Stimulated activated CD8-positive, alpha-beta memory T cell treated with anti-CD3 and anti-CD28 coated beads, Interleukin-2, amount 100 ng/mL, for 1 hour (primary cell): ENCODE measurements around the gene TTYH3.
A peak's percentile ranks its signal among the peaks of the same experiment; 100 is the strongest.
"Not testable (repeated sequence)": the region's sequence is repeated elsewhere in the genome, so short reads cannot be mapped to it uniquely, and the experiment has no call there.

Experiments used
- DNase-seq, 2 donors: peaks; one replicate each; pipeline ENCODE4 v3.0.0-alpha.2; 2020; ENCODE audit warnings: low read depth in 2 of 2

TTYH3 gene

DNA sequence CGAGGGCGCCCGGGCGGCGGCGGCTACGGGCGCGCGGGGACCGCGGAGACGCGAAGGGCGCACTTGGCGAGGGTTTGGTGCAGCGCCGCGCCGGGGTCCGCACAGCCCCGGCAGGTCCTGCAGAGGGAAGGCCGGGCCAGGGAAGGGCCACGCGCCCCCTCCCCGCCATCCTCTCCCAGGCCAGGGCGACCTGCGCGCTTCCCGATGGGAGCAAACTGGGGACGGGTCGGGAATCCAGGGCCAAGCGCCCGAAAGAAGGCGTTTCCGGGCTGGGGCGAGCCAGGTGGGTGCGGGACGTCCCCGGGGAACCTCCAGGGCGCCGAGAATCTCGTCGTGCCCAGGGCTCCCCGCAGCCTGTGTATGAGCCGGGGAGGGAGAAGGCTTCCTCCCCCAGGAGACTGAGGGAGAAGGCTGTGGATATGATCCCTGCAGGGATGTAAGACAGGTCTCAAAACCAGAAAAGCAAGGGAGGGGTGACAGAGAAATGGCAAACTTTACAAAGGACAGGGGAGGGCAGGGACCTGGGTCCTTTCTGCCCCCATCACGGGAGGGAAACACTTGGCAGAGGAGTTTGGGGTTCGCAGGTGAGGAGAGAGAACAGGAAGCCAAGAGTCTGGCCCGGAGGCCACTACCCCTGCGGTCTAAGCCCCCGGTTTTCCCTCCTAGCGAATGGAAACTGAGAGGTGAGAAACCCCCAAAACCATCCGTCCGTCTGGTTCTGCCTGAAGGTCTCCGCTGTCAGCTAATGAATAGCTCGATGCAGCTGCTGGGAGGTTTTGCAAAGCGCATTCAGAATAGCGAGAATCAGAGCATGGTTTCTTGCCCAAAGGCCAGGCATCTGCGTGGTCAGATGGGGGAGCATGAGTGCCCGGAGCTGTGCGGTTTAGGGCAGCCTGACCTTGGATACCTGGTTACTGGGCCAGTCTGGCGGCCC lies 56.9 kb downstream of the TTYH3 start:
- no peak for DNase-seq

DNA sequence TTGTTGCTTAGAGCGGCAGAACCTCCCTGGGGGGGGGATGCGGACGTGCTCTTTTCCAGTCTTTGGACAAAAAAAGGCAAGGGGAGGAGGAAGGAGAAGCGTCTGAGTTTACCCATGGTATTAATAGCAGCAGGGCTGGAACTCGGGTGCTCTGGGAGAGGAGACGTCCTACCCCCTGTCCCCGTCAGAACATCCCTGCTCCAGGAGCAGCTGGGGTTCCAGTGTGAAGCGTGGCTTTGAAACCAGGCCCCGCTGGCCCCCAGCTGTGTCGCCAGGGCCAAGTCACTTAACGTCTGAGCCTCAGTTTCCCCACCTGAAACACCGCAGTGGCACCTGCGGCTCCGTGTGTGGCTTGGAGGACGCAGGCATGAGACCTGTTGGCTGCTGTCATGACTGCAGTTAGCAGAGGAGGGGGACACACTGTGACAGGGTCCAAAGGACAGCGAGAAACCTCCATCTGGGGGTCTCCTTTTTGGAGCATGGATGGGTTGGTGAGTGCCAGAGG lies 57.6 kb downstream of the TTYH3 start:
- DNase-seq, result no peak

DNA sequence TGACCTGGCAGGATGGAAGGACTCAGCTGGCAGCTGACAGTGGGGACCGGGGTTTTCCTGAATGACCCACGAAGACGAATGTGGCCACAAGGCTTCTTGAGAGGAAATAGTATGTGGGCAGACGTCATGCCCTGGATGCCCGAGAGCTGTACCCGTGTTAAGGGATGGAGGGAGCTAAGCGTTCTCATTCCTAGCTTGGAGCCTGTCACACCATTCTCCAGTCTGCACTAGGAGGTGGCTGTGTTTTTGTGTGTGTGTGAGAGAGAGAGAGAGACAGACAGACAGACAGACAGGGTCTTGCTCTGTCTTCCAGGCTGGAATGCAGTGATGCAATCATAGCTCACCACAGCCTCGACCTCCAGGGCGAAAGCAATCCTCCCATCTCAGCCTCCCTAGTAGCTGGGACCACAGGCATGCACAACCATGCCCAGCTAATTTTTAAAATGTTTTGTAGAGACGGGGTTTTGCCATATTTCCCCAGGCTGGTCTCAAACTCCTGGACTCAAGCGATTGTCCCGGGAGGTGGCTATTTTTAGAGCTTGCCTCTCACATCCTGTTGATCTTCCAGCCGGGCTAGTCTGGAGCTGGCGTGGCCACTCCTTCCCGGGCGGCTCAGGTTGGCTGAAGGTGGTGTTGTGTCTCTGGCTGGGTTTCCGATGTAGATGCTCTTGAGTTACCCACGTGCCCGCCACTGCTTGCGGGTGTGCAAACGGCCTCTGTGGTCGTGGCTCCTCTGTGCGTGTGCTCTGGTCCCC lies 58.3 kb downstream of the TTYH3 start:
- no peak for DNase-seq

DNA sequence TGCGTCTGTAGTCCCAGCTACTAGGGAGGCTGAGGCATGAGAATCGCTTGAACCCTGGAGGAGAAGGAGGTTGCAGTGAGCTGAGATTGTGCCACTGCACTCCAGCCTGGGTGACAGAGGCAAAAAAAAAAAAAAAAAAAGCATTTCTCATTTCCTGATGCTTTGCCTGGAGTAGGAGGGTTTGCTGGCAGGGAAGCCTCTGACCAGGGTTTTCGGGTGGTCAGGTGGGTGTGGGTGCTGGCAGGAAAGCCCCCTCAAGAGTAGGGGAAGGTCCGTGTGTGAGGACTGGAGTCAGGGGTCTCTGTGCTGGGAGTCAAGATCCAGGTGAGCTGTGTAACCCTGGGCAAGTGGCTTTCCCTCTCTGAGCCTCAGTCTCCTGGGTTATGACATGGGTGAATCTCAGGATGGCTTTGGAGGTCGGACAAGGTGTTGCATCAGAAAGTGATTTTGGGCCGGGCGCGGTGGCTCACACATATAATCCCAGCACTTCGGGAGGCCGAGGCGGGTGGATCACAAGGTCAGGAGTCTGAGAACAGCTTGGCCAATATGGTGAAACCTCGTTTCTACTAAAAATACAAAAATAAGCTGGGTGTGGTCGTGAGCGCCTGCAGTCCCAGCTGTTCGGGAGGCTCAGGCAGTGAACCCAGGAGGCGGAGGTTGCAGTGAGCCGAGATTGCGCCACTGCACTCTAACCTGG lies 59.4 kb downstream of the TTYH3 start:
- no peak for DNase-seq

DNA sequence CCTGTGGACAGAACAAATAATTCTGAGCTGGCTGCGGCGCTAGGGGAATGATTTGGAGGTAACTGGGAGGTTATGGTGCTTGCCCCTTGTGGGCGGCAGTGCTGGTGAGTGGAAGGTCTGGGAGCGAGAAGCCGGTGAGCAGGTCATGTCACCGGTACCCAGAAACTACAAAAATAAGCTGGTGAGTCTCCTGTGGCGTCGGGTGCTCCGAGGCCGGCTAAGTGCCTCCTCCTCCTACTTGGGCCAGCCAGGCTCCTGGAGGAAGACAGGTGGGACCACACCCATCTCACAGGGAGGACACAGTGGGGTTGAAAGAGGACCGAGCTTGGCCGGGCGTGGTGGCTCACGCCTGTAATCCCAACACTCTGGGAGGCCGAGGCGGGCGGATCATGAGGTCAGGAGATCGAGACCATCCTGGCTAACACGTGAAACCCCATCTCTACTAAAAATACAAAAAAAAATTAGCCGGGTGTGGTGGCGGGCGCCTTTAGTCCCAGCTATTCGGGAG lies 60.2 kb downstream of the TTYH3 start:
- DNase-seq, result not testable (repeated sequence)

DNA sequence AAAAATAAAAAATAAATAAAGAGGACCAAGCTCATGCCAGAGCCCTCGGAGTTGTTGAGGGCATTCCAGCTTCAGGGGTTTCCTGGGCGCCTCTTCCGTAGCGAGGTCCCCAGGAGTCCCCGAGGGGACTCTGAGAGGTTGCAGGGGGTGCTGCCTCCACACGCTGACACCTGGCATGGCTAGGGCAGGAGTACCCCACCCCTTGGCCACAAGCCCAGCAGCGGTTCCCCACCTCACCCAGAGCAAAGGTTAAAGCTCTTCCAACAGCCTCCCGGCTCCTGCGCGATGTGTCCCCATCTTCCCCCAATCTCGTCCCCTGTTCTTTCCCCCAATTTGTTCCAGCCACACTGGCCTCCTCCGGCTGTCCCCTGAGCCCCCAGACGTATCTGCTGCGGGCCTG lies 60.8 kb downstream of the TTYH3 start:
- DNase-seq, result no peak

DNA sequence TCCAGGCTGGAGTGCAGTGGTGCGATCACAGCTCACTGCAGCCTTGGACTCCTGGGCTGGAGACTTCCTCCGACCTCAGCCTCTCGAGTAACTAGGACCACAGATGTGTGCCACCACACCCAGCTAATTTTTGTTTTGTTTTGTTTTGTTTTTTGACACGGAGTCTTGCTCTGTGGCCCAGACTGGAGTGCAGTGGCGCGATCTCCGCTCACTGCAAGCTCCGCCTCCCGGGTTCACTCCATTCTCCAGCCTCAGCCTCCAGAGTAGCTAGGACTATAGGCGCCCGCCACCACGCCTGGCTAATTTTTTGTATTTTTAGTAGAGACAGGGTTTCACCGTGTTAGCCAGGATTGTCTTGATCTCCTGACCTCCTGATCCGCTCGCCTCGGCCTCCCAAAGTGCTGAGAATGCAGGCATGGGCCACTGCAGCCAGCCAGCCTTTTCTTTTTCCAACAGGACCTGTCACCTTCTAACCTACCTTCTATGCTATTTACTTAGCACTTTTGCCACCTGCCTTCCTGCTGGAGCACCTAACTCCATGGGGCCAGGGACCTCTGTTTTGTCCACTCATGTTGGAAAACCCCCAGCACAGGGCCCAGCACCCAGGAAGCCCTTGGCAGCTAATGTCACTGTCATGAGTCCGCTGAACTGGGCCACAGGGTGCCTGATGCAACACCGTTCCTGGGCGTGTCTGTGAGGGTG lies 61.8 kb downstream of the TTYH3 start:
- not testable (repeated sequence) for DNase-seq

DNA sequence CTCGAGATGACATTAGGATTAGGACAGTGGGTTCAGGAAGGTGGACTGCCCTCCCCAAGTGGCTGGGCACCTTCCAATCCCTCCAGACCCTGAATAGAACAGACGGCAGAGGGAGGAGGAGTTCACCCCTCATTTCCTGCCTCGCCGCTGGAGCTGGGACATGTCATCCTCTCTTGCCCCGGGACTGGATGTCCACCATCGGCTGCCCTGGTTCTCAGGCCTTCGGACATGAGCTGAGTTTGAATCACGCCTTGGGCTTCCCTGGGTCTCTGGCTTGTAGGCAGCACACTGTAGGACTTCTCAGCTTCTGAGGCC lies 62.3 kb downstream of the TTYH3 start:
- not testable (repeated sequence) for DNase-seq

DNA sequence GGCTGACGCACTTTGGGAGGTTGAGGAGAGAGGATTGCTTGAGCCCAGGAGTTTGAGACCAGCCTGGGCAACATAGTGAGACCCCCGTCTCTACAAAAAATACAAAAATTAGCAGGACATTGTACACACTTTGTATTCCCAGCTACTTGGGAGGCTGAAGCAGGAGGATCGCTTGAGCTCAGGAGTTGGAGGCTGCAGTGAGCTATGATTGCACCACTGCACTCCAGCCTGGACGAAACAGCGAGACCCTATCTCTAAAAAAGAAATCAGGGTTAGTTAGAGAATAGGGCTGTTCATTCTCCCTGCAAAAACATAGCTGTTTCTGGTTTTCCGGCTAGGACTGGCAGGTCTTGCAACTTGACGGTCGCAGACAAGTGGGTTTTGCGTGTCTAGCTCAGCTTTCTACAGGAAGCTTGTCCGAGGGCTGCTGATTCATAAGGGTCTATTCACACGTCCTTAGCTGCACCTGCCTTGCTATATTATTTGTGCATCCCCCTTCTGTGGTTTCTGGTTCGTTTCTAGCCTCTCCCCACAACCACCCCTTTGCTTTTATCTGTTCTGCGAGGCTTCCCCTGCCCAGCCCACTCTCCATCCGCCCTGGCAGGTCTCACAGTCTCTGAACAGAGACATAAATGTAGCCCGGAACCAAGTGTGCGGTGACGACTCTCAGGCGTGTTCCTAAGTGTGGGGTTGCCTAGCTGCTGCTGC lies 66.9 kb downstream of the TTYH3 start:
- DNase-seq, result peak; percentile 39 to 50

DNA sequence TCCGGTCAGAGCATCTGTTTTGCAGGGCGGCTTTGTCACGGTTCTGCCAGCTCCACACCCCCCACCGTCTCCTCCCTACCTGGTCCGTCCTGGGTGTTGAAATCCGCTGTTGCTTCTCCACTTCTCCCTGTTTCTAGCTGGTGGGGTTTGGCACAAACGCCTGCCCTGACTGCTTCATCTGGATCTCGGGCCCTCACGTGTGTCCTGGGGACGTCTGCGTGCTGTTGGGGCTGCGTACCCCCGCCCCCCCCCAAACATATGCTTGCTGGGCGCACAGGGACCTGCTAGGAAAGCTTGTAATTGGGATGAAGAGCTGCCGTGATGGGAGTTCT lies 67.5 kb downstream of the TTYH3 start:
- DNase-seq, result no peak

DNA sequence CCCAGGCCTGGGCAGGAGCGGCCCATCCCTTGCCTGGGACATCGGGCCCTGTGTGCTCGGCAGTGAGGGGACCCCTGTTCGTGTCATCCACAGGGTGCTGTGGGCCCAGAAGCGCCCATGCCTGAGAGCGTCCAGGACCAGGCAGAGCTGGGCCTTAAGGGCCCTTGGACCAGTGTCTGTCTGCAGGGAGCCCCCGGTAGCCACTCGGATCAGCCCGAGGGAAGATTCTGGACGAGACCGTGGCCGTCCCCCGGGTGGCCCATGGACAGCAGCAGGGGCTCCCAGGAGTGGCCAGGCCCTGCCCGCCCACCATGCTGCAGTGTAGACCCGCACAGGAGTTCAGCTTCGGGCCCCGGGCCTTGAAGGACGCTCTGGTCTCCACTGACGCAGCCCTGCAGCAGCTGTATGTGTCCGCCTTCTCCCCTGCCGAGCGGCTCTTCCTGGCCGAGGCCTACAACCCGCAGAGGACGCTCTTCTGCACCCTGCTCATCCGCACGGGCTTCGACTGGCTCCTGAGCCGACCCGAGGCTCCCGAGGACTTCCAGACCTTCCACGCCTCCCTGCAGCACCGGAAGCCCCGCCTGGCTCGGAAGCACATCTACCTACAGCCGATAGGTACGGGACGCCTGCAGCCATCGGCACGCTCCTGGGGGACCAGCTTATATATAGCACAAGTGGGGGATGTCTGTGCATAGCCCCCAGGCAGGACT lies 68.5 kb downstream of the TTYH3 start:
- DNase-seq, result no peak

DNA sequence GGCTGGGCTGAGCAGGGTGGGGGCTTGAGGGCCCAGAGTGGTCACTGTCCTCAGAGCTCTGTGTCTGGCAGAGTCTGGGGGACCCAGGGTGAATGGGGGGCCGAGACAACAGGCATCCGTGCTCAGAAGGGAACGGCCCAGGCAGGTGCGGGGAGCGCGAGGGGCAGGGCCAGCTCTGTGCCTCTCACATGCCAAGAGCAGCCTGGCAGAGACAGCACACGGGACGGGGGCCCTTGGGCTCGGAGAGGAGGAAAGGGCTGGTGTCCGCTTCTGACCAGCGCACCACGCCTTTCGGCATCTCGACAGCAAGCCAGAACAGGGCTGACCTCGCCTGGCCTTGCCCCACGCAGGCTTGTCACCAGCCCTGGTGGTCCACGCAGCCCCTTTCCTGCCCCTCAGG lies 69.6 kb downstream of the TTYH3 start:
- no peak for DNase-seq

DNA sequence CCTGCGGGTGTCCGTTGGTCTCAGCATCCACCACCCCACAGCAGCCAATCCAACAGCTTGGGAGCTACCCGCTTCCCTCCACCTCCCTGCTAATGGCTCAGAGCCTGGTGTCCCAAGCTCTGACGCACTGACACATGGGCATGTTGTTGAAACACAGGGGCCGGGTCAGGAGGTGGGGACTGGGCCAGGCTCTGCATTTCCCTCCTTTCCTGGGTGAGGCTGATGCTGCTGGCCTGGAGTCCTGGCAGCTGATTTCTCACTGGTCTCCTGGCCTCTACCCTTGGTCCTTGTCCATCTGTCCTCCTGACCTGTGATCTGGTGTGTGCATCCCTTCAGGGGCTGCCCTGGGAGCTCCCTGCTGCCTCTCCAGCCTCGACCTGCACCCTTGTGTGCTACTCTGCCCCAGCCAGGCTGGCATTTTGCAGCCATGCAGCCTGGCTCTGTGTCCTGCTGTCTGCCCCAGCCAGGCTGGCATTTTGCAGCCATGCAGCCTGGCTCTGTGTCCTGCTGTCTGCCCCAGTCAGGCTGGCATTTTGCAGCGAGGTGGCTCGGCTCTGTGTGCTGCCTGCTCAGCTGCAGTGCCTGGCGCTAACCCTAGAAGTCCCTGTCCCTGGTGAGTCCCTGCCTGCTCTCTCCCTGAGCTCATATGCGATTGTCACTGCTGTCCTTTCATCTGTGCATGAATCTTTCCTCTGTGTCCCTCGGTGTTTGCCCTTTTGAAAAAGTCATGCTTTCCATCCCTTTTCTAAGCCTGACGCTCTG lies 70.2 kb downstream of the TTYH3 start:
- DNase-seq, result no peak

DNA sequence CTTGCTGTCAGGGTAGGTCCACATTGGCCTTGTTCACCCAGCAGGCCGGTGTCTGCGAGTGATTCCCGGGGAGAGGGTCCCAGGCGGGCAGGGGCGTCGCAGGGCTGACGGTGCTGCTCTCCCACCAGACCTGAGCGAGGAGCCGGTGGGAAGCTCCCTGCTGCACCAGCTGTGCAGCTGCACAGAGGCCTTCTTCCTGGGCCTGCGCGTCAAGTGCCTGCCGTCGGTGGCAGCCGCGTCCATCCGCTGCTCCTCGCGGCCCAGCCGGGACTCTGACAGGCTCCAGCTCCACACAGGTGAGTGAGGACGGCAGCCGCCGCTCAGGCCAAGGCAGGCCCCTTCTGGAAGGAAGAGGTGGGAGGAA lies 70.8 kb downstream of the TTYH3 start:
- DNase-seq, result no peak

DNA sequence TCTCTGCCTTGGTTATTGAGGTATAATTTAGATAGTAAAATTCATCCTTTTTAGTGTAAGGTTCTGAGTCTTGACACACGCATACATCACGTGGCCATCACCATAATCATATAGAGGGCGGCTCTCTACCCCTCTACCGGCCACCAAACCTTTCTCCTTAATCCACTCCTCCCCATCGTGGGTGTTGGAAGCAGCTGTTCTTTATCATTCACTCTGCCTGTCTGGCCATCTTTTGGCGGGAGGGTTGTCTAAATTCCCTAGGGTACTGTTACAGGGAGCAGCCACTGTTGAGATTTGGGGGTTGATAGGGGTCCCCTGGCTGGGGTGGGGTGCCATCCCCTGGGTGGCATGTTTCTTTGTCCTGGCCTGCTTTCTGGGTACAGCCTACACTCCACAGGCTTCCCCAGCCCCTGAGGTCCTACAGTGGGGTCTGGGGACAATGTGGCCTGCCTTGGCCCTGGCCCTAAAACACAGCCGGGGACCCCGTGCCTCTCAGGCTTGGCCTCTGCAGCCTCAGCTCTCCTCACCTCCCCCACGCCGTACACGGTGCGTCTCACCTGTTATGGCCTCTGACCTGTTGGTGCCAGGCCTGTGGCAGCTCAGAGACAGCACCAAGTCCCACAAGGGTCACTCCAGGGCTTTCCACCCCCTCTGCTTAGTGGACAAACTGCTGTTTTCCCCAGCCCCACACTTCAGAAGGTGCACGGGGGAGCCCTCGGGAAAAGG lies 73.7 kb downstream of the TTYH3 start:
- DNase-seq, result no peak

DNA sequence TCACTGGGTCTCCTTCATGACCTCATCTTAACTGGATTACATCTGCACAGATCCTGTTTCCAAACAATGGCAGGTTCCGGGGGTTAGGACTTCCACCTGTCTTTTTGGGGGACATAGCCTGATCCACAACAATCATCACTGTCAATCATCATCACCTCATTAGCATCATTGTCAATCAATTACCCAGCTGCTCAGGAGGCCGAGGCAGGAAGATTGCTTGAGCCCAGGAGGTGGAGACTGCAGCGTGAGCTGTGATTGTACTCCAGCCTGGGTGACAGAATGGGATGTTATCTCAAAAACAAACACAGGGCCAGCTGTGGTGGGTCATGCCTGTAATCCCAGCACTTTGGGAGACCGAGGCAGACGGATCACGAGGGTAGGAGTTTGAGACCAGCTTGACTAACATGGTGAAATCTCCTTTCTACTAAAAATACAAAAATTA lies 74.9 kb downstream of the TTYH3 start:
- no peak for DNase-seq

DNA sequence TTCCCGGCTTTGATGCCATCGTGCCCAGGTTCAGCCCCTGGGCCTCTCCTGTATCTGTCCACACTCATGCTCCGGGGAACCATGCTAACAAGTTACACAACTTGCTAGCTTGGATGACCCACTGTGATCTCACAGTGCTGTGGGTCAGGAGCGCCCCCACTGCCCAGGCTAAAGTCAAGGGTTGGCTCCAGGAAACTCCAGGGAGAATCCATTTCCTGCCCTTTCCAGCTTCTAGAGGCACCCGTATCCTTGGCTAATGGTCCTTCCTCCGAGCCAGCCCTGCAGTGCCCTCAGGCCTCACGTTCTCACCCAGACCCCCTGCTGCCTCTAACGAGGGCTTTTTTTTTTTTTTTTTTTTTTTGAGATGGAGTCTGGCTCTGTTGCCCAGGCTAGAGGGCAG lies 75.7 kb downstream of the TTYH3 start:
- no peak for DNase-seq

DNA sequence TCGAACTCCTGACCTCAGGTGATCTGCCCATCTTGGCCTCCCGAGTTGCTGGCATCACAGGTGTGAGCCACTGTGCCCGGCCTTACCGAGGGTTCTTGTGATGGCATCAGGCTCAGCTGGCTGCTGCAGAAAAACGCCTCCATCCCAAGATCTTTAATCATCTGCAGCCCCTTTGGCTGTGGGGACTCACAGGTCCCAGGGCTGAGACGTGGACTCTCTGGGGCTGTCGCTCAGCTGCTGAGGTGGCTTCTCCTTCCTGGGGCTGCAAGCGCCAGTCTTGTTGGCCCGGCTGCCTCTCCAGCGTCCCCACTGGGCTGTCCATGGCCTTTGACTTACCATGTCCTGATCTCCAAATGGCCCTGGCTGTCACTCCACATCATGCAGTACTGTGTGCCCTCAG lies 76.3 kb downstream of the TTYH3 start:
- DNase-seq, result no peak
